Measurements from ENCODE around the gene ENTPD1.

GRCh38 chr10:95739056-95739455 lies 16.9 kb upstream of the ENTPD1 start:
- no peak for TF ChIP-seq EZH2 (IDR thresholded peaks at IDR 0.05; ENCODE audit: insufficient read depth, poor library complexity, severe bottlenecking)
- TF ChIP-seq EZH2phosphoT487 (IDR thresholded peaks at IDR 0.05; ENCODE audit: insufficient read depth, low read depth) = no peak
